H1 (cell line): ENCODE results near the gene GIGYF2.

Source experiments
- ASH2L ChIP-seq: fragments of 200-600, 300-600 bp; sonication (generic); IDR thresholded peaks from one replicate; pipeline ENCODE4 v1.7.1; 2017; ENCODE audit warnings: low read length
- CHD1 ChIP-seq: IDR thresholded peaks from 2 replicates; pipeline ENCODE4 v1.6.1; 2012; ENCODE audit warnings: low read depth, low read length, improper control_type of control experiment
- CHD7 ChIP-seq: fragments of 300-600 bp; sonication (generic); IDR thresholded peaks from 2 replicates; pipeline ENCODE4 v1.7.1; 2012; ENCODE audit warnings: low read length, moderate library complexity, mild to moderate bottlenecking, inconsistent platforms; ENCODE audit not compliant: insufficient replicate concordance
- CTCF ChIP-seq, 3 experiments: IDR thresholded peaks; 1 replicate in 2 of 3; 2 replicates in 1 of 3; pipeline versions ENCODE4 v1.5.1 to v1.6.1; 2011; ENCODE audit warnings: low read length in 3 of 3, mild to moderate bottlenecking in 3 of 3, inconsistent platforms in 2 of 3, low read depth in 1 of 3, moderate library complexity in 1 of 3; ENCODE audit not compliant: insufficient read depth in 1 of 3; ENCODE audit errors: control extremely low read depth in 1 of 3
- EZH2 ChIP-seq: fragments of 200-600 bp; sonication (generic); IDR thresholded peaks from 2 replicates; pipeline ENCODE4 v1.7.1; 2012; ENCODE audit warnings: low read depth, mild to moderate bottlenecking, moderate library complexity, low read length, inconsistent platforms; ENCODE audit not compliant: severe bottlenecking
- MAX ChIP-seq: IDR thresholded peaks from 2 replicates; pipeline ENCODE4 v1.6.1; 2012; ENCODE audit warnings: inconsistent platforms
- SP1 ChIP-seq: IDR thresholded peaks from 2 replicates; pipeline ENCODE4 v1.6.1; 2011; ENCODE audit warnings: low read depth, low read length
- TAF1 ChIP-seq: IDR thresholded peaks from 2 replicates; pipeline ENCODE4 v1.6.1; 2011; ENCODE audit warnings: mild to moderate bottlenecking, low read depth, low read length
- TEAD4 ChIP-seq: IDR thresholded peaks from 2 replicates; pipeline ENCODE4 v1.6.1; 2012; ENCODE audit warnings: low read depth, low read length, inconsistent platforms, mixed read lengths

- TF ChIP-seq CHD7 (no peak), CTCF (IDR thresholded peaks at IDR 0.05; ENCODE audit: control extremely low read depth in 1 of 3, insufficient read depth in 1 of 3, low read depth in 1 of 3, low read length in 3 of 3) (no peak), SP1 (no peak), EZH2 (no peak), CHD1 (no peak), ASH2L (no peak), TEAD4 (no peak), TAF1 (no peak), MAX (no peak)
Measured at GRCh38 chr2:232655392-232655791, 41.7 kb upstream of the GIGYF2 start.
